ENCODE data around the gene DOCK11.

GRCh38 chrX:118595501-118596042 lies 100.0 kb downstream of the DOCK11 start:
- TF ChIP-seq CTCF (IDR thresholded peaks at IDR 0.05; ENCODE audit: insufficient read depth, low read length) (no peak), POLR2AphosphoS5 (IDR thresholded peaks at IDR 0.05; ENCODE audit: low read depth) (no peak), GABPA (IDR thresholded peaks at IDR 0.05; ENCODE audit: low read depth) (no peak)
- TF ChIP-seq, protein P1, sequence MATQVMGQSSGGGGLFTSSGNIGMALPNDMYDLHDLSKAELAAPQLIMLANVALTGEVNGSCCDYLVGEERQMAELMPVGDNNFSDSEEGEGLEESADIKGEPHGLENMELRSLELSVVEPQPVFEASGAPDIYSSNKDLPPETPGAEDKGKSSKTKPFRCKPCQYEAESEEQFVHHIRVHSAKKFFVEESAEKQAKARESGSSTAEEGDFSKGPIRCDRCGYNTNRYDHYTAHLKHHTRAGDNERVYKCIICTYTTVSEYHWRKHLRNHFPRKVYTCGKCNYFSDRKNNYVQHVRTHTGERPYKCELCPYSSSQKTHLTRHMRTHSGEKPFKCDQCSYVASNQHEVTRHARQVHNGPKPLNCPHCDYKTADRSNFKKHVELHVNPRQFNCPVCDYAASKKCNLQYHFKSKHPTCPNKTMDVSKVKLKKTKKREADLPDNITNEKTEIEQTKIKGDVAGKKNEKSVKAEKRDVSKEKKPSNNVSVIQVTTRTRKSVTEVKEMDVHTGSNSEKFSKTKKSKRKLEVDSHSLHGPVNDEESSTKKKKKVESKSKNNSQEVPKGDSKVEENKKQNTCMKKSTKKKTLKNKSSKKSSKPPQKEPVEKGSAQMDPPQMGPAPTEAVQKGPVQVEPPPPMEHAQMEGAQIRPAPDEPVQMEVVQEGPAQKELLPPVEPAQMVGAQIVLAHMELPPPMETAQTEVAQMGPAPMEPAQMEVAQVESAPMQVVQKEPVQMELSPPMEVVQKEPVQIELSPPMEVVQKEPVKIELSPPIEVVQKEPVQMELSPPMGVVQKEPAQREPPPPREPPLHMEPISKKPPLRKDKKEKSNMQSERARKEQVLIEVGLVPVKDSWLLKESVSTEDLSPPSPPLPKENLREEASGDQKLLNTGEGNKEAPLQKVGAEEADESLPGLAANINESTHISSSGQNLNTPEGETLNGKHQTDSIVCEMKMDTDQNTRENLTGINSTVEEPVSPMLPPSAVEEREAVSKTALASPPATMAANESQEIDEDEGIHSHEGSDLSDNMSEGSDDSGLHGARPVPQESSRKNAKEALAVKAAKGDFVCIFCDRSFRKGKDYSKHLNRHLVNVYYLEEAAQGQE (IDR thresholded peaks at IDR 0.05; ENCODE audit: insufficient replicate concordance, low read depth): no peak
